ENCODE results near the gene CRY1.

The CRY1 gene

DNA sequence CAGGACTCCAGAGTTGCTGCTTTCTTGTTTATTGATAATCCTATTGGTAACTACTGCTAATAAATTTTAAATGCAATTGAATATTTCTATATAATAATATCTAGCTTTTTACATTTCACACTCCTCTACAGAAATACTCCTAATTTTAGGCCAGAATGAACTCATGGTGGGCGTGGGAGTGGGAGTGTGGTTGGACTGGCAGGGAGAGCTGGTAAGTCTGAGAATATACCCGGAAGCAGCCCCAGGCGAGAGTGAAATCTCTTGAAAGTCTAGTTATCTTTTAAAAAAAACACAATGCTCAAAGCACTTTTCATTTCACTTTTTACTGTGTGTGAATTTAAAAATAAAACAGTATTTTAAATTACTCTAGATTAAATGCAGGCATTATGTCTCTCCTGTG lies 132.9 kb downstream of the CRY1 start:
- no peak for DNase-seq (ENCODE audit: low spot score)

DNA sequence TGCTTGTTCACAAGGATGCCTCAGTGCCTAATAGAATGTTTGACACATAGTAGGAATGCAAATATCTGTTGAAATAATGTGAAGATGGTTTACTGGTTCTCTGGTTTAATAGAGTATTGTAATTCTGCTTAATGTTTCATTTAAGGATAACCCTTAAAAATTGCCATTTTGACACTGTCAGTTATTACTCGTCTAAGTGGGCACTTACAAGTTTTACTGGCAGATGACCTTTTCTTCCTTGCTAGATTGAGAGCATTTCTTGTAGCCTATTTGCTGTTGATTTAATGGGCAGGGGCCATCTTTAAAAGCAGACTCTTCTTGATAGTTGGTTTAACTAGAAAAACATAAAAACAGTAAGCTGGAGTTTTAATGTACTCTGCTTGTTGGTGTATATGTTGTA lies 135.8 kb downstream of the CRY1 start:
- no peak for DNase-seq (ENCODE audit: low spot score)

DNA sequence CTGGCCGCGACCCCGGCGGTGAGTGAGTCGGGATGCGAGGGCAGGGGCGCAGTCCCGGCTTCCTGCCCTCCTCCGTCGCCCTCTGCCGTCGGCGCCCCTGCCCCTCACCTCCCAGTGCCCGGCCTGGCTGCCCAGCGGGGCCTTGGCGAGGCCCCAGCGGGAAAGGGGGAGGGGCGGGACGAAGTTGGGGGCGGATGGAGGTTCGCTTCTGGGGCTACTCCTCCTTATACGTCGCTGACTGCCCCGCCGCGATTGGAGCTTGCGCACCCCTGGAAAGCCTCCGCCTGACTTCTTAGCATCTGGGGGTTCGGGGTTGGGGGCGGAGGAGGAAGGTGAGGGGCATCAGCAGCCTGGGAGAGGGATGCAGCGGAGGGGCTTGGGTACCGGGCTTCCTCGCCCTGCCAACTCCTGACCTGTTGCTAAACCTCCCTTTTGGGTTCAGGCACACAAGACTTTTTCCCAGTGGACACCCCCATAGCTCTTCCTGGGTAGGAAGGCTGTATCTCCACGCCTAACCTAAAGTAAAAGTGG lies 137.2 kb downstream of the CRY1 start:
- peak; percentile 78 for DNase-seq (ENCODE audit: low spot score)

DNA sequence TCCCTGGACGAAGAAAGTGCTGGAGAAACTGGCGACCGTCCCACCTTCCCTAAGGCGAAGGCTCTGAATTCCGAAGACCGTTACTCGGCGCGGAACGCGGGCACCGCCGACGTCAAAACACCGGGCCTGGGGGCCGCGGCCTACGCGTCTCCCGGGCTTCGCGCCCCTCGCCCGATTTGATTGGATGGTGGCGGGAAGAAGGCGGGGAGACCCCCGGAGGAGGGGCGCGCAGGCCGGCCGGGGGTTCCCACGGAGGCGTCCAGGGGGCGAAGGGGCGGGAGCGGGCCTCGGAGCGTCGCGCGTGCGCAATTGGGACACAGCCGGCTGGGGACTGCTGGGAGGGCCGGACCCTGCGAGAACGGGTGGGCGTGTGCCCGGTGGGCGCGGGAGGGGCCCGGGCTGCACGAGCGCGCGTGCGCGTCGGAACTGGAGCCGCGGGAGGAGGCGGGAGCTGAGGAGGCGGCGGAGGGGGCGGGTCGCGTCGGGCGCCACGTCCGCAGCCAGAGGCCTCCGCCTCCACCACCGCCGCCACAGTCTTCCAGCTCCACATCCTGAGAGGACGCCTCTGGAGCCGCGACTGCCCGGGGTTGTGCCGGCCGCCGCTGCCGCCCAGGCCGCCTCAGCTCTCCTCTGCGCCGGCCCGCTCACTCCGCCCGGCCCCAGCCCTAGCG lies 137.8 kb downstream of the CRY1 start, which contains the start of gene TMEM263:
Gene TMEM263 (plus strand): TSS at position 531 of the 671 bp plus-strand sequence. CDS start 11,210 bp downstream, outside the sequence.
- DNase-seq (ENCODE audit: low spot score) = peak; percentile 99

DNA sequence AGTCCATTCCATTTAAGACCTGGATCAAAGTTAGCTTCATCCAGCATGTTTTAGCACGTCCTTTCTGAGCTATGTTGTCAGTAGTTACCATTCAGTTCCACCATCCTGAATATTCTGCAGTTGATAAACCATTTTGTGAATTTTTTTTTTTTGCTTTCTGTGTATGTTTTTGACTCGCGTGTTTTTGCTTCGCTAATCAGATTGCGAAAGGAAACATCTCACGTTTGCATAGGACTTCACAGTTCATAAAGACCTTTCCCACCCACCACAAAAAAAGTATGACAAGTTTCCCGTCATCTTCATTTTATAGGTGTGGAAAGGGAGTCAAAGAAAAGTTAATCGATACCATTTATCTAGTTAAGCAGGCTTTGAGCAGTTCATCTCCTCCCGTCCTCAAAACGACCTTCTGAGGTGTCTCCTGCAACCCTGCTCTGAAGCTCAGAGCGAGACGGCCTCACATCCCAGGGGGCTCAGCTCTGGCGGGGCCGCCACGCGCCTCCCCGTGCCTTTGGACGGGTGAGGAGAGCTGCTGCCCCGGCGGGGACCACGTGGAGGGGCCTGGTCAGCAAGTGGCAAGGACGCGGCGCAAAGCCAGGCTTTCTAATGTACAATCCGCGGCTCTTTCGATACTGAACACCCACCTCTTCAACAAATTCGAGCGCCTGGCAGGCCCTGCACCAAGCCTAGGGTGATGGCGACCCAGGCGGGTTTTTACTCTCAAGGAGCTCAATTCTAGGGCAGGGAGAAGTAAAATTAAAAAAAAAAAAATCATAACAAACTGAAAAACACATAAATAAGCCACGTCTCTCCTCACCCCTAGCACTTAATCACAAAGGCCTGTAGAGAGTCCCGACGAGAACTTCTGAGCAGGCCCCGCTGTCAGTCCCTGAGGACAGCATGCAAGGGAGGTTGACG lies 138.6 kb downstream of the CRY1 start:
- peak; percentile 55 for DNase-seq (ENCODE audit: low spot score)

DNA sequence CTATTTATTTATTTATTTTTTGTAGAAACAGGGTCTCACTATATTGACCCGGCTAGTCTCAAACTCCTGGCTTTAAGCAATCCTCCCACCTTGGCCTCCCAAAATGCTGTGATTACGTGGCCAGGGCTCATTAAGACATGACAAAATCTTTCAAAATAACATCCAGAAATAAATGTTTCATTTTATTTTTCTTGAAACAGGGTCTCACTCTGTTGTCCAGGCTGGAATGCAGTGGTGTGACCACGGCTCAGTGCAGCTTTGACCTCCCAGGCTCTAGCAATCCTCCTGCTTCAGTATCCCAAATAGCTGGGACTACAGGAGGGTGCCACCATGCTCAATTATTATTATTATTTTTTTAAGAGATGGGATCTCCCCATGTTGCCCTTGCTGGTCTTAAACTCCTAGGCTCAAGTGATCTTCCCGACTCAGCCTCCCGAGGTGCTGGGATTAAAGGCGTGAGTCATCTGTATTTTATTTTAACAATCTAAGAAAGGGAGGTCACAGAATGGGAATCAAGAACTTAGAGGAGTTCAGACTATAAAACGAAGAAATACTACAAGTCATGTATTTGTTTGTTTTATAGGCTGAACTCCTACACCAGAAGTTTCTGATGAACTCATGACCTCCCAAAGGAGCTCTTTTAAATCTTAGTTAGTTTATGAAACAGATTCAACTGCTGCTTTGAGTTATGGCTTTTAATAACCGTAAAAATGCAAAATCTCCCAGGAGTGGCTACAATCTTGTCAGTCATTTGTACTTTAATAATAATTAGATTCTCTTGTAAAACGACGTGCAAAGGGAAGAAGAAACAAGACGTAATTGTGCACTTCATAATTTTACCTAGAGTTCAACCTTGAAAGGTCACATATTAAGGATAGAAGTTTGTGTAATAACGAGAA lies 139.7 kb downstream of the CRY1 start:
- DNase-seq (ENCODE audit: low spot score) = no peak

DNA sequence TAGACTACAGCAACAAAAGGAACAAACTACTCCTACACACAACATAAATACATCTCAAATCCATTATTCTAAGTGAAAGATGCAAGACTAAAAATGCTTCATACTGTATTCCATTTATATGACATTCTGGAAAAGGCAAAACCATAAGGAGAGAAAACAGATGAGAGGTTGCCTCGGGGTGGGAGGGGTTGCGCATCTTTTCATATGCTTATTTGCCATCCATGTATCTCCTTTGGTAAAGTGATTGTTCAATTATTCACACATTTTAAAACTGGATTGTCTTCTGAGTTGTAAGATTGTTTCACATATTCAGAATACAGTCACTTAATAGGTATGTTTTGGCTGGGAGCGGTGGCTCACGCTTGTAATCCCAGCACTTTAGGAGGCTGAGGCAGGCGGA lies 142.8 kb downstream of the CRY1 start:
- no peak for DNase-seq (ENCODE audit: low spot score)

DNA sequence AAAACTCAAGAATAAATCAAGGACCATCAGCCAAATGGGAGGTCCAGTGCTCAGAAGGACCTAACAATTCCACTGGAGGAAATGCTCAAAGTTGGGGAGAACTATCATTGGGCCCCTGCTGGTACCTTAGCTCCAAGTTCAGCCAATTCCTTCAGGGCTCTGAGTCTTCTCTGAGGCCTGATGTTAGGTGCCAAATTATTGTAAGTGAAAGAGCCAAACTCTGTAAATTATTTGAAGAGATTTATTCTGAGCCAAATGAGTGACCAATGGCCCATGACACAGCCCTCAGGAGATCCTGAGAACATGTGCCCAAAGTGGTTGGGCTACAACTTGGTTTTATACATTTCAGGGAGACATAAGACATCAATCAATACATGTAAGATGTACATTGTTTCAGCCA lies 145.9 kb downstream of the CRY1 start:
- DNase-seq (ENCODE audit: low spot score) = no peak

DNA sequence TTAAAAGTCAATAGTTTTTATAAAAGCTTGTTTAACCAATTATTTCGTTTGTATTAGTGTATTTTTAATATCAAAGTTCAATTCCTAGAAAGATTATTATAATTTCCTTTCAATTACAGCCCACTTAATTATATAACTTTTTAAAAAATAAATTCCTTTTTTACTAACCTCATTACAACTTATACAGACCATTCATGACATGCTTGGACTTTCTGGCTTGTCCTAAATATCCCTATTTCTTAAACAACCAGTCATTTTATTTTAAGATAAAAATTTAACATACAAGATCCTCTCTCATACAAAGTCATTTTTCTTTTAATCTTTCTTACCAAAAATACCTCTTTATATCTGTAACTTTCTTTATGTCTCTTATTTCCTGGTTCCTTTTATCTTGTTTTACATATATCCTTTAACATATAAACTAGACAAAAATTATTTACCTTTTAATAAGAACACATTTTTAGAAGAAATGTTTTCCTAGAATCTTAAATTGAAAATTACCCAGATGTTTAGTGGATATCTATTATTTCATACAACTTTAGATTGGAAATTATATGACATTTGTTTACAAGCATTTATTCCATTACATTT lies 148.0 kb downstream of the CRY1 start:
- no peak for DNase-seq (ENCODE audit: low spot score)

DNA sequence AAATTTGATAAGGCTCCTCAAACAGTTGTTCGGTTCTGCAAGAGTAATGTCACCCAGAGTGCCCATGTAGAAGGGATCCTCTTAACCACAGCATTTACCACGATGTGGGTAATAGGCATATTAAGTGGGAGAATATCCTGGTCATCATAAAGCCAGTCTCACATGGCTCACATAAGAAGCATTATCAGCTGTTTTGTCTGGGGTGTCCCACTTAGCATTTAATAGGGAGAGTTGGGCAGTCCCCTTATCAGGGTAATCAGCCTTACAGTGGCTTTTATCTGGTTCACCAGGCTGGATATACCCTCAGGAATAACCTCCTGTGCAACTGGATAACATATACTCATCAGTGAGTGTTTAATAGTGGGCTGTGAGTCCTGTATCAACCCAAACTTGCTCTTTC lies 150.6 kb downstream of the CRY1 start:
- no peak for DNase-seq (ENCODE audit: low spot score)

DNA sequence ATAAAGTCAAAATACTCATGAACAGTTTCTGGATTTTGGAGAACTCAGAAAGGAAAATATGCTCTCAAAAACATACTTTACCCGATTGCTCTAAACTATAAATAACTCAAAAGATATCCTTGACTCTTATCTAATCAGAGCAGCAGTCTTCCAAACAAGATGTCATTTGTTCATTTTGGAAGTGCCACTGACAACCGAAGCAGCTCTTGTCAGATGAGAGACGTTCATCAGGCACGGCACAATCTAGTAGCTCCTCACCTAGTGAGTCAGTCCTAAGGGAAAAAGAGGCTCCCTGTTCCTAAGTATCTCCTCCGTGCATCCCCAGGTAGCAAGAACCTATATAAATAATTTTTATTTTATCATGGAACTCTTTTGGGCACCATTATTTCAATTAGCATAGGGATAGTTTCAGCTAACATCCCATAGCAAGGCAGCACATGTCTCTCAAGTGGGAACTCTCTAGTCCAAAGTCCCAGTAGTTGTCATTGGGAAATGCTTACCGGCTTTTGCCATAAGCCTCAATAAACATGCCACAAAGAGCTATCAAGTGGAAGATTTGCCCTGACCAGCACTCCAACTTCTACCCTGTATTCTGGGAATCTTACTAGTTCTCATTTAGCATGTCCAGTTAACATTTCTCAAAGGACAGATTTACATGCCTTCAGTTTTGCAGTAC lies 151.7 kb downstream of the CRY1 start:
- DNase-seq (ENCODE audit: low spot score) = no peak
